Coronary artery (tissue), 2 donors: ENCODE data around the gene NPTXR.

Experiments used
- DNase-seq: peaks from one replicate; pipeline ENCODE4 v3.0.0-alpha.2; 2017; ENCODE audit warnings: low spot score
- H3K27ac ChIP-seq, 2 donors: fragments of 200-600 bp; sonication (generic); one replicate each; pipeline ENCODE4 v1.5.1; 2016 to 2019
- H3K4me3 ChIP-seq: fragments of 200-600 bp; sonication (generic); 2 replicates; pipeline ENCODE4 v1.5.1; 2016; ENCODE audit warnings: mild to moderate bottlenecking, moderate library complexity
- CTCF ChIP-seq: fragments of 200-600 bp; sonication (generic); IDR thresholded peaks from one replicate; pipeline ENCODE4 v1.5.1; 2019; ENCODE audit warnings: antibody characterized with exemption

Gene NPTXR

GRCh38 chr22:38872831-38873248 is 29.0 kb upstream of the NPTXR start:
- peak overlapping the region; percentile 93 to 98 for H3K27ac ChIP-seq
- DNase-seq: peak; percentile 80
- H3K4me3 ChIP-seq: peak overlapping the region; percentile 87
- no peak for TF ChIP-seq CTCF

GRCh38 chr22:38872172-38872830 is 28.5 kb upstream of the NPTXR start, which contains the start of gene CBX6:
CBX6 (minus strand) TSS chr22:38872216; CDS start chr22:38872190, 26 bp downstream.
- no peak for TF ChIP-seq CTCF
- Histone ChIP-seq H3K27ac (peak within 1 kb of the TSS; percentile 93 to 98), H3K4me3 (peak within 1 kb of the TSS; percentile 87)
- DNase-seq: peak; percentile 94

GRCh38 chr22:38871360-38872171 is 27.7 kb upstream of the NPTXR start:
- peak; percentile 75 for DNase-seq
- TF ChIP-seq CTCF: no peak
- Histone ChIP-seq H3K27ac (peak overlapping the region; percentile 93 to 98), H3K4me3 (peak overlapping the region; percentile 87)

- no peak for TF ChIP-seq CTCF
- Histone ChIP-seq H3K27ac (peak overlapping the region; percentile 93 to 98), H3K4me3 (peak overlapping the region; percentile 87)
- no peak for DNase-seq
Observed at GRCh38 chr22:38870791-38871359, 27.0 kb upstream of the NPTXR start.

GRCh38 chr22:38870312-38870741 is 26.5 kb upstream of the NPTXR start:
- peak overlapping the region; percentile 87 for H3K4me3 ChIP-seq
- TF ChIP-seq CTCF: peak; percentile 89
- peak overlapping the region; percentile 93 to 98 for H3K27ac ChIP-seq
- peak; percentile 87 for DNase-seq

- Histone ChIP-seq H3K27ac (no peak overlapping the region), H3K4me3 (no peak overlapping the region)
- DNase-seq: no peak
- TF ChIP-seq CTCF: no peak
Observed at GRCh38 chr22:38869663-38870062, 25.8 kb upstream of the NPTXR start.
